Stimulated activated CD8-positive, alpha-beta memory T cell treated with anti-CD3 and anti-CD28 coated beads, Interleukin-4, amount 100 ng/mL, for 1 hour (primary cell): ENCODE data around the gene CTR9.

Experiments
- DNase-seq, 2 donors: peaks; one replicate each; pipeline ENCODE4 v3.0.0-alpha.2; 2020; ENCODE audit warnings: low read depth in 2 of 2, low spot score in 1 of 2

CTR9 gene

DNA sequence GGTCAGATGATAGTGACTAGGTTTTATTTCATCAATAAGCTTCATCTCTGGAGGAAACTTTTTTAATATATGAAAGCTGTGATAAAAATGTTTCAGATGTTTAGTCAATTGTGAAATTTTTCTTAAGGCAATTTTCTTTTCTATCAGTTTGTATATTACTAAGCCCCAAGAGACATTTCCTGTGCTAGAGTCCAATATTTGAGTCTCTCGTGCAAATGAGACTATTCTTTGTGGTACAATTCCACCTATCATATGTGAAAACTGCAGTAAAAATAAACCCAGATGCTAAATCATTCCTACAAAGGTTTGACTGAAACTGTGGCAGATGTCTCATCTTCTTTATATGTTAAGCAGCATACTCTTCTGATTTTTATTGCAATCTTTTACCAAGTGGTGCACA lies 28.0 kb downstream of the CTR9 start:
- no peak for DNase-seq

- no peak for DNase-seq
Observed at GRCh38 chr11:10780040-10780439, 29.0 kb downstream of the CTR9 start.

DNA sequence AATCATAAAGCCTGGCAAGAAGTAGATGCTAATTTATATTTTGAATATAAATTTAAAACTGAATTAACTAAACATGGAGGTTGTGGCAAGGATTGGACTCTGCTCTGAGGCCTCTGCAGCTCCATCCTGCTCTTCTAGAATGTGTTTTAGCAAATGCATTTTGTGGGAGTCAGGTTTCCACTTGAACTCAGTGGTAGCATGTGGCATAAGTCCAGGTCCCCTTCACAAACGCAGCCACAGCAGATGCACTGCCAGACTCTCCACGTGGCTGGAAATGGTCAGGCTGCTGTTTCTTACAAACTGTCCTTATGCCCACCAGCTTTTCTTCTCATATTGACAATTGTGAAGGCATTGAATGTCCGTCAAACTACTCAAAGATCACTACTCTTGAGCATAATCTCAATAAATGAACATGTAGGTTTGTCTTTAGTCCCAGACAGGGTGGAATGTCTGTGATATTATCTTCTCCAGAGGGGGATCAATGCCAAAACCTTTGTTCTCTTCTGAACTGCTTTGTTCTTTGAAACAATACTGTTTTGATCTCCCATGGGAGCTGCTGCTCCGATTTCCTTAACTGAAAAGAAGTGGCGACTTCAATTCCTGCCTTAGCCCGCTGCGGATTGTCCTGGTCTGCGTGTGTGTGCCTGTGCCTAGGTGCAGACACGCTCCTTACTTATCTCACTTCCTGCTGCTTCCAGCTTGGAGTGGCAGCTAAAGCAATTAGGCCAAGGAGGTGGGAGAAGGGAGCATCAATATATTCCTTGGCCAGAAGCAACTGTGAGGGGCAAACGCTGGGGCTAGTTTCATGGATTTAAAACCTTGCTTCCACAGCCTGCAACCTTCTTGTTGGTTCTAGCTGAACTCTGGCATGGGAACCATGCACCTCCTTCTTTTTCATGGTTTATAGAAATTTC lies 33.4 kb downstream of the CTR9 start:
- no peak for DNase-seq

- no peak for DNase-seq
Observed at GRCh38 chr11:10785146-10785474, 34.1 kb downstream of the CTR9 start.

GRCh38 chr11:10786451-10786850 lies 35.4 kb downstream of the CTR9 start:
- DNase-seq: no peak

DNA sequence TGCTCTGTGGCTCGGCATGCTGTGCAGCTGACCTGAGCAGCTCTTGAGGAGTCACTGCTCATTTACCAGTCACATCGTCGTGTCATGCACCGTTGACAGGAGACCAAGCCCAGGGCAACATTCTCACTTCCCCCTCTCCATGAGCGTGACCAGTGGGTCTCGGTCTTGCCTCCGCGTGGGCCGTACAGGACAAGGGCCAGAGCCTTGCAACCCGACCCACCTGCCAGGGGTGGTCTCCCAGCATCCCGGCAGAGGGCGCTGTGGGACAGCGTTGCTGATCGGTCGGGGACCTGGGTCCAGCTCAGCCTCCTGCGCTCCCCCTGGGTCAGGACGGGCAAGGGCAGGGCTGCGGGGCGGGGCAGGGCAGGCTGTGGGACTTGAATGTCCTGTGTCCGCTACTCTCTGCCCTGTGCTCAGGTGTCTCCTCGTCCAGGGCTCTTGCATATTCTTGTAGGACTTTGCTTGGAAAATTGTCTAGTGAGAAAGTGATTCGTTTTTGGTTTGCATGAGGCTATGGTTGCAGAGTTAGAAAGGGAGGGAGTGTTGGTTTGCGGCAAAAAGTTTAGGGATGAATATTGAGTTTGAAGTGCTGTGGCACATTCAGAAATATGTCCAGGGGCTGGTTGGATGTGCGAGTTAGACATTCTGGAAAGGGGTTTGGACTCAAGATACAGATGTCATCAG lies 41.5 kb downstream of the CTR9 start:
- DNase-seq: peak; percentile 70 to 77

DNA sequence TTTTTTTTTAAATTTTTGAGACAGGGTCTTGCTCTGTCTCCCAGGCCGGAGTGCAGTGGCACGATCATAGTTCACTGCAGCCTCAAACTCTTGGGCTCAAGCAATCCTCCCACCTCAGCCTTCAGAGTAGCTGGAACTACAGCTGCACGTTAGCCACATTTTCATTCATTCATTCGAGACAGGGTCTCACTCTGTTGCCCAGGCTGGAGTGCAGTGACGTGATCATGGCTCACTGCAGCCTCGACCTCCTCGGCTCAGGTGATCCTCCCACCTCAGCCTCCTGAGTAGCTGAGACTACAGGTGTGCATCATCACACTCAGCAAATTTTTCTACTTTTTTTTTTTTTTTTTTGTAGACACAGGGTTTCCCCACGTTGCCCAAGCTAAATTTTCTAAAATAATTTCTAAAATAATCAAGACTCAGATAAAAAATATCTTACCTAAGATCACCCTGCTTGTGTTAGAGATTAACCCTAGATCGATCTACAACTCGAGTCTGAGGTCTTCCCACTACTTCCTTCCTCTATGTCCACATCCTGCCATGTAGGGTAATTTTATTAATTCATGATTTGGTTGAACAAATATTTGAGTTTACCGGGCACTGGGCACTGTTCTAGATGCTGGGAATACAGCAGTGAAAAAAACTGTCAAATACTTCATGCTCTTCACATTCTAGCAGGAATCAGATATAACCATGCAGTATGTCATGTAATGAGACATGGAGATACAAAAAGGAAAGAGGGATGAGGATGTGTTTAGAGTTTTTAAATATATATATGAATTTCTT lies 42.6 kb downstream of the CTR9 start:
- DNase-seq: no peak

DNA sequence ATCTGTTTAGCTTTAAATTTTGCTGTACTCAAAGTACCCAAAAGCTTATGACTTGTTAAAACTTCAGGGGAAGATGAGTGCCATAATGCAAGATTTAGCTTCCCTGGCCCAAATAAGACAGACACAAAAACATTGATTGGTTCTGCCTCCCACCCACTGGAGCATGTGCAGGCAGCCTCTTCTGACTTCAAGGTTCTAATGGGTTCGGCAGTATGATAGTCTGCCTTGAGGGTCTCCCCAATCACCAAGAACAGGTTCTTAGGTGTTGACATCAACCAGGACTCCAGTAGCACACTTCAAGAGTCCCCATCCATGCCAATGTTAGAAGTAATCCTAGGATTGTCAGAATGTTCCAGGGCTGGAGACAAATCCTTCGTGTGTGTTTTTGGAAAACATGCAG lies 45.1 kb downstream of the CTR9 start:
- DNase-seq: no peak

DNA sequence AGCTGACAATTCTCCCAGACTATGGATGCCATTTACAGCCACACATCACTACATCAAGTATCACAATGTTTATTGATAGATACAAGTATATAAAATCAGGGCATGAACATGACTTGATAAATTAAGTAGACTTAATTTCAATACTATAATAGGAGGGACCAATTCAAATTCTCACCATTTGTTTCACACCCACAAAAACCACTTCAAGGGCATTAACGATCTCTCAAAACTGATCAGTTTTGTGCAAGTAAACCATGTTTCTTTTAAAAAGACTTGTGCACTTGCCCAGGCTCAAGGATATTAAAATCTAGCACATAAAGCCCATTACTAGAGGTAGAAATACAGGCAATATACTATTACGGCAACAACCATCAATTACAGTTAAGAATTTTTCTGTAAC lies 46.0 kb downstream of the CTR9 start:
- no peak for DNase-seq

GRCh38 chr11:10797531-10797930 lies 46.5 kb downstream of the CTR9 start:
- DNase-seq: no peak

GRCh38 chr11:10798330-10798928 lies 47.4 kb downstream of the CTR9 start:
- DNase-seq: no peak

DNA sequence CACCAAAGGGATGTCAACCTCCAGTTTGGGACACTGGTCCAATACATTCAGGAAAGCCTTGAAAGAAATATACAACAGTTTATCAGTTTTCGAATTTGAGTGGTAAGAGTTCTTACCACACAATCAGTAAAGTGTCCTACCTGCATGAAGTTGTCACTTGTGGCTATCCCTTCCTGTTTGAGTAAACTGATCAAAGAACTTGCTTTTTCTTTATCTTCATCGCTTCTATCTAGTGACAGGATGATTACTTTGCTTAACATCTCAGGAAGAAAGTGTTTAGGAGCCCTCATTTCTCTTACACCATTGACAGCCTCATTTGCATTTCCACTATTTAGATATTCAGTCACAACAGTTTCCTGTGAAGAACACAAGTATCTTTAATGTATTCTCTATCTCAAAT lies 49.2 kb downstream of the CTR9 start:
- no peak for DNase-seq

DNA sequence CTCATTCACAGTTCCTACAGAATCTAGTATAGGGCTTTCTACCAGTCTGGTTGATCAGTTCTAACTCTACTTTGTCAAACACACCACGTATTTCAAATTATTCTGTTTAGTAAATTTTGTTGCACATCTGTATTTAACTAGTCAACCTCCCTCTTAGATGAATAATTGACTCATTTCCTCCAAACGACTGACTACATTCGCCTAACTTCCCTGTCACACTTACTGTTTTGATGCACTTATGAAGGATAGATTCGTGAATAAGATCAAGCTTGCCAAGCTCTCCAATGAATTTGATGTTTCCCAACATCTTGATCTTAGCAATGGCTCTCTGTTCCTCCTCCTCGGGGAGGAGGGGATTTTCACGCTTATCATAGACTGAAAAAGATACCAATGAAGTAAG lies 52.6 kb downstream of the CTR9 start:
- no peak for DNase-seq

DNA sequence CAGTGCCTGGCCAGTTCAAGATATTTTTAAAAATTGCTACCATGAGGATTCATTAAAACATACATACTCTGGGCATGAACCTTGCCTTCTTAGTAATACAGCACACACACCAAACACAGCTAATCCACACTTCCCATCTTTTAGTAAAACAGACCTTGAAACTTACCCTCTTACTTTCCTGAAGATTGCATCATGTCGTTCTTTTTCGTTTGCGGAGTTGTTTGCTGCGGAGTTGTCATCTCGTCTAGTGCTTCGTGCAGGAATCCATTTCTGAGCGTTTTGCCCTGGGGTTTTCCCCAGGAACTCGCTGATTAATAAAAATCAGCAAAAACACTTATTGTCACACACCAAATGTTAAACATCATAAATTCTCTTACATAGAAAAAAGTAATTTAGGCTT lies 54.7 kb downstream of the CTR9 start:
- DNase-seq: no peak

DNA sequence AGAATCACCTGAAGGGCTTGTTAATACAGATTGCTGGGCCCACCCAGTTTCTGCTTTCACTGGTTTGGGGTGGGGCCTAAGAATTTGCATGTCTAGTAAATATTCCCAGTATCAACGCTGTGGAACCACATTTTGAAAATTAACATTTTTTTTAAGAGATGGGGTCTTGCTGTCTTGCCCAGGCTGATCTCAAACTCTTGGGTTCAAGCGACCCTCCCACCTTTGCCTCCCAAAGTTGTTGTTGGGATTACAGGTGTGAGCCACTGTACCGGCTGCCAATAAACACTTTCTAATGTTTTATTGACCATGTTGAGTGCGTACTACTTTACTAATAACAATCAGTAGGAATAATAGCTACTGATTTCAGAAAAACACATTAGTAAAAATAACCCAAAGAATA lies 55.2 kb downstream of the CTR9 start:
- DNase-seq: no peak

- DNase-seq: peak; percentile 6 to 14
Observed at GRCh38 chr11:10807493-10808234, 56.6 kb downstream of the CTR9 start.

GRCh38 chr11:10808235-10808552 lies 57.1 kb downstream of the CTR9 start:
- no peak for DNase-seq

- peak; percentile 90 to 96 for DNase-seq
Observed at GRCh38 chr11:10808553-10809372, 57.7 kb downstream of the CTR9 start, which contains the start of gene EIF4G2. EIF4G2 (minus strand) TSS chr11:10808926.

DNA sequence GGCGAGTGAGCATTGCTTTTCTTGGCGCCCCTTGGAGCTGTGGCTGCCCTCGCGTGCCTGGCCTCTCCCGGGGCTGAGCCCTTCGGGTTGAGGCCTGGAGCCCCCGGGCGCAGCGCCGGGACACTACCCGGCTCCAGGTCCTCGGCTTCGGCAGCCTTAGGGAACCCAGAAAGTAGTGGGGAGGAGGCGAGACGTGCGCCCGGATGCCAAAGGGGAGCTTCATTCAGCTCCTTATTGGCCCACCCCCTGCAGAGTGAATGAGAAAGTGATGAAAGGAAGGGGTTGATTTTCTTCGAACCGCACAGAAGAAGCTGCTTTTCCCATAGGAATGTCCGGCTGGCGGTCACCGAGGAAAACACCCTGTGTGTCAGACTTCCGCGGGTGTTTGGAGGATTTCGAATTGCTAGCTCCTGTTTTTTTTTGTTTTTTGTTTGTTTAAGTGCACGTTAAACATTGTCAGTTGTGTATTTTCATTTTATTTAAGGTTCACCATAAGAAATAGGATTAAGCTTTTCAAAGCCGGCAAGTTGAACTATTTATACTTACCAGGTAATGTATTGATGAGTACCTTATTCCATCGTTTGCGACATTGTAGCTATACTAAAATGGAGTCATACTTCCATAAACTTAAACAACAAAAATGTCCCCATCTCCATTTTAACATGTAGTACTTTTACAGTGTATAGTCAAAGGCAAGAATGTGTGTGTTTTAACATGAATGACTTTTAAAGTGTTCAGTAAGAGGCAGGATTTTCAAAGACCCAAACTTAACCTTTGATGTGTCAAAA lies 58.5 kb downstream of the CTR9 start:
- peak; percentile 17 to 32 for DNase-seq
